NT2/D1 (cell line): ENCODE results near the gene RAB8B.

Source experiments
- DNase-seq: peaks from one replicate; pipeline ENCODE4 v3.0.0-alpha.2; 2011; ENCODE audit warnings: low read depth, low spot score
- H3K27me3 ChIP-seq: 2 replicates; pipeline ENCODE4 v1.6.0; 2011; ENCODE audit warnings: mild to moderate bottlenecking; ENCODE audit not compliant: insufficient read length, insufficient read depth
- H3K36me3 ChIP-seq: 2 replicates; pipeline ENCODE4 v1.6.1; 2011; ENCODE audit warnings: mild to moderate bottlenecking, low read length, mixed read lengths; ENCODE audit not compliant: insufficient read depth, insufficient read length
- H3K4me1 ChIP-seq: 2 replicates; pipeline ENCODE4 v1.5.1; 2011; ENCODE audit not compliant: insufficient read depth, insufficient read length
- H3K4me3 ChIP-seq: 2 replicates; pipeline ENCODE4 v1.5.1; 2011; ENCODE audit warnings: low read depth; ENCODE audit not compliant: insufficient read length
- H3K9ac ChIP-seq: 2 replicates; pipeline ENCODE4 v1.6.0; 2011; ENCODE audit warnings: low read depth; ENCODE audit not compliant: insufficient read length
- H3K9me3 ChIP-seq: 2 replicates; pipeline ENCODE4 v1.5.1; 2011; ENCODE audit warnings: mild to moderate bottlenecking, low read length; ENCODE audit not compliant: insufficient read depth
- SUZ12 ChIP-seq: IDR thresholded peaks from 2 replicates; pipeline ENCODE4 v1.6.1; 2011; ENCODE audit not compliant: insufficient read length, insufficient read depth; ENCODE audit errors: extremely low read depth
- YY1 ChIP-seq: IDR thresholded peaks from 2 replicates; pipeline ENCODE4 v1.6.1; 2011; ENCODE audit not compliant: insufficient read length, insufficient read depth
- ZNF274 ChIP-seq: IDR thresholded peaks from 2 replicates; pipeline ENCODE4 v1.6.1; 2011; ENCODE audit warnings: mild to moderate bottlenecking, low read depth, low read length

Gene RAB8B

GRCh38 chr15:63284335-63284734 lies 94.9 kb downstream of the RAB8B start:
- no peak for TF ChIP-seq SUZ12
- no peak for TF ChIP-seq YY1
- TF ChIP-seq ZNF274, result no peak
- Histone ChIP-seq H3K9me3 (no peaks in the 10 kb centered on the region), H3K4me3 (no peak overlapping the region), H3K4me1 (no peaks in the 10 kb centered on the region), H3K9ac (no peak overlapping the region), H3K27me3 (no peaks in the 10 kb centered on the region), H3K36me3 (peaks cover 8% of the 10 kb centered on the region)
- no peak for DNase-seq

DNA sequence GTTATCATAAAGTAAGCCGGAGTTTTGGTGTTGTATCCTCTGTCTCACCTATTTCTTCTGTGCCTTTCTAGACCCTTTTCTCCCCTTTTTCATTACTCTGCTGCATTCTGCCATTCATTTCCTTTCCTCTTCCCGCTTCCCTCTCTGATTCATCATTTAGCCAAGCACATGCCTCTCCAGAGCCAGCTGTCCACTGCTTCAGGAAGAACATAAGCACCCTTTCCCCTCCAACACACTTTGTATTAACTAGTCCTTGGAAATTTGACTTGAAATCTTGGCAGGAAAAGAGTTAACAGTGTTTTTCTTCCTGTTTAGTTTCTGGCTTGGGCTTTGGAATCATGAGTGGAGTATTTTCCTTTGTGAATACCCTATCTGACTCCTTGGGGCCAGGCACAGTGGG lies 97.7 kb downstream of the RAB8B start:
- Histone ChIP-seq H3K4me3 (no peak overlapping the region), H3K4me1 (no peaks in the 10 kb centered on the region), H3K27me3 (no peaks in the 10 kb centered on the region), H3K9ac (no peak overlapping the region), H3K36me3 (peaks cover 4% of the 10 kb centered on the region), H3K9me3 (no peaks in the 10 kb centered on the region)
- DNase-seq, result no peak
- TF ChIP-seq YY1, result no peak
- TF ChIP-seq SUZ12, result no peak
- no peak for TF ChIP-seq ZNF274

DNA sequence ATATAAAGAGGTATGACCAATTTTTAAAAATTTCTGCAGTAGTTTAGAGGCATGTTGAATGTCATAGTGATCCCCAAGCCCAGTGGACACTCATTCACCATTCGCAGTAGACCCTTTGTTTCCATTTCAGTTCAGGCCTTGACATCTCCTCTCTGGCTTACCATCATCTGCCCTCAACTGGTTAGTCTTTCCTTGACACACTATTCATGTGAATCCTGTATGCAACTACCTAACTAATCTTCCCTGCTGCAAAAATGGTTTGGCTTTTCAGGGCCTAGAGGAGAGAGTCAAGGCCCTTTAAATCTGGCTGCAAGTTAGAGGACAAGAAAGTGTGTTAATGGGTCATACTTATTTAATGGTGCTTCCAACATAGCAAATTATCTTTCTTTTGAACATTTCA lies 98.9 kb downstream of the RAB8B start:
- DNase-seq, result no peak

GRCh38 chr15:63288778-63289378 lies 99.5 kb downstream of the RAB8B start:
- DNase-seq, result no peak
- Histone ChIP-seq H3K4me1 (no peaks in the 10 kb centered on the region), H3K9ac (no peak overlapping the region), H3K4me3 (no peak overlapping the region), H3K27me3 (no peaks in the 10 kb centered on the region), H3K9me3 (no peaks in the 10 kb centered on the region), H3K36me3 (peaks cover 4% of the 10 kb centered on the region)
- TF ChIP-seq SUZ12 (no peak), YY1 (no peak), ZNF274 (no peak)

More for the DNA sequence above, 98.9 kb downstream of the RAB8B start:
- Histone ChIP-seq H3K27me3 (no peaks in the 10 kb centered on the region), H3K4me3 (no peak overlapping the region), H3K36me3 (peaks cover 4% of the 10 kb centered on the region), H3K4me1 (no peaks in the 10 kb centered on the region), H3K9me3 (no peaks in the 10 kb centered on the region), H3K9ac (no peak overlapping the region)
- TF ChIP-seq ZNF274, result no peak
- no peak for TF ChIP-seq SUZ12
- no peak for TF ChIP-seq YY1

DNA sequence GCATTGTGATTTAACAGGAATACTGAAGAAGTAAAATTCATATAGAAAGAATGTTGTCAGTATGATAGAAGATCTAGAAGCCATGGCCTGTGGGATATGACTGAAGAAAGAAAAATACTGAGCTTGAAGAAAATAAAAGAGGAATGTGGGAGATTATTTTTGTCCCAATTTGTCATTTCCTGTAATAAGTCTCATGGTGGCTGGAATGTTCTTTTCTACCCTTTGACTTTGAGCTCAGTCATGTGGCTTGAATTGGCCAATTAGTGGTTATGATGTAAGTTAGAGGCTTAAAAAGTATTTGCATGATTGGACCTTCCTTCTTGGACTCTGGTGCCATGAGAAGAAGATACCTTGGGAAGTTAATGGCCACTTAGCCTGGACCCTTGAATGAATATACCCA lies 102.1 kb downstream of the RAB8B start:
- Histone ChIP-seq H3K36me3 (no peaks in the 10 kb centered on the region), H3K9ac (no peak overlapping the region), H3K9me3 (no peaks in the 10 kb centered on the region), H3K4me3 (no peak overlapping the region), H3K4me1 (no peaks in the 10 kb centered on the region), H3K27me3 (no peaks in the 10 kb centered on the region)
- DNase-seq, result no peak
- TF ChIP-seq YY1, result no peak
- TF ChIP-seq SUZ12, result no peak
- TF ChIP-seq ZNF274, result no peak

- H3K36me3 ChIP-seq, result no peaks in the 10 kb centered on the region
- H3K27me3 ChIP-seq, result no peaks in the 10 kb centered on the region
- no peak overlapping the region for H3K9ac ChIP-seq
- DNase-seq, result no peak
- TF ChIP-seq ZNF274 (no peak), SUZ12 (no peak), YY1 (no peak)
- H3K9me3 ChIP-seq, result no peaks in the 10 kb centered on the region
- no peak overlapping the region for H3K4me3 ChIP-seq
- no peaks in the 10 kb centered on the region for H3K4me1 ChIP-seq
These were observed 102.8 kb downstream of the RAB8B start for GRCh38 chr15:63292241-63292640.

DNA sequence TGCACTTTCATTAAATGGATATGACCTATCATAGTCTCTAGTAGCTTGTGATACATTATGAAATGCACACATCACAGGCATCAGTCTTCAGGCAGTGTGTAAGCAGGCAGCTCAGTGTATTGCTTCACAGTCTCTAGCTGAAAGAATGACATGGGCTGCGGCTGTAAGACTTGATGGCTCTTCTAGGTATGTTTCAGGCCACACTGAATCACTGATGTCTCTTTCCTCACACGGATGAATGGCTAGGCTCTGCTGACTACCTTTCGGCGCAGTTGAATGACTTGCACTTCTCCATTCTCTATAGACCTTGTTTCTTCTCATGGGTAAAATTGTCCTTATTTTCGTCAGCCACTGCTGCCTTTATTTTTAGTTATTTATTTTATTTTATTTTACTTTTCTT lies 103.4 kb downstream of the RAB8B start:
- H3K9ac ChIP-seq, result no peak overlapping the region
- H3K27me3 ChIP-seq, result no peaks in the 10 kb centered on the region
- no peaks in the 10 kb centered on the region for H3K9me3 ChIP-seq
- no peaks in the 10 kb centered on the region for H3K4me1 ChIP-seq
- no peak for DNase-seq
- peaks cover 2% of the 10 kb centered on the region for H3K36me3 ChIP-seq
- no peak overlapping the region for H3K4me3 ChIP-seq
- TF ChIP-seq ZNF274 (no peak), SUZ12 (no peak), YY1 (no peak)

DNA sequence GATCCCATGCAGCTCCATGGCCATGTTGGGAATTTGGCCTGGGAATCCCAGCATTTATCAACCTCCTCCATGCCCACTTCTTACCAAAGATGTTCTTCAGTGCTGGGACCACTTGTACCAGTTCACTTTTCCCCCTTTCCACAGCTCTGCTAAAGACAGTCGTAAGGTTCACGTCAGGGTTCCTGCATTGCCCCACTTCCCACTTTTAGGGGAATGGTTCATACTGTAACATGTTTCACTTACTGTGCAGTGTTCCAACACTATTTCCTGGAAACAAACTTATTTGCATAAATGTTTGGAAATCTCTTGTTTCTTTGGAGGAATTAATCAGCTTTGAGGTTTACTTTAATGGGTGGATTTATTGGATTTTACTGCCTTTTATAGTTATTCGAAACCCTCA lies 105.0 kb downstream of the RAB8B start:
- DNase-seq, result no peak

More for the DNA sequence above, 105.0 kb downstream of the RAB8B start:
- H3K27me3 ChIP-seq, result no peaks in the 10 kb centered on the region
- no peak overlapping the region for H3K4me3 ChIP-seq
- no peaks in the 10 kb centered on the region for H3K4me1 ChIP-seq
- H3K36me3 ChIP-seq, result peaks cover 3% of the 10 kb centered on the region
- H3K9ac ChIP-seq, result no peak overlapping the region
- TF ChIP-seq YY1 (no peak), ZNF274 (no peak), SUZ12 (no peak)
- no peaks in the 10 kb centered on the region for H3K9me3 ChIP-seq
